WTC11 (cell line): ENCODE results near the gene PIERCE2. TPM values are rescaled to one million over a fixed set of nuclear protein-coding genes. Genes with fewer than 3 reads are reported as not detected.
A peak's percentile ranks its signal among the peaks of the same experiment; 100 is the strongest.

Source experiments
- ATAC-seq: fragments of 200-7000 bp; cut with Tn5 transposase; 2 replicates; pipeline ENCODE4 v1.10.0; 2021; ENCODE audit warnings: mild to moderate bottlenecking, moderate library complexity
- CTCF ChIA-PET: fragments of 300-600 bp; sonication (Branson Sonifier 250); formaldehyde crosslinking; loops from one replicate; lab custom pipeline; 2021; ENCODE audit warnings: antibody characterized with exemption; lab: Charles Lee
- POLR2A ChIA-PET: fragments of 350-600 bp; sonication (Branson Sonifier 250); formaldehyde crosslinking; loops from one replicate; lab custom pipeline; 2021; ENCODE audit warnings: antibody characterized with exemption; lab: Charles Lee
- DNase-seq: peaks from one replicate; pipeline ENCODE4 v3.0.0; 2021; ENCODE audit warnings: low spot score
- H3K27ac Mint-ChIP-seq: 2 replicates; pipeline ENCODE4 v1.8.0; 2021; ENCODE audit warnings: mixed read lengths
- H3K27me3 Mint-ChIP-seq: 2 replicates; pipeline ENCODE4 v1.8.0; 2021; ENCODE audit warnings: low read depth, mild to moderate bottlenecking, moderate library complexity, mixed read lengths
- H3K36me3 Mint-ChIP-seq: 2 replicates; pipeline ENCODE4 v1.8.0; 2021; ENCODE audit warnings: mixed read lengths
- H3K4me1 Mint-ChIP-seq: 2 replicates; pipeline ENCODE4 v1.8.0; 2022; ENCODE audit warnings: mixed read lengths
- H3K4me3 Mint-ChIP-seq: 2 replicates; pipeline ENCODE4 v1.8.0; 2021; ENCODE audit warnings: mild to moderate bottlenecking, moderate library complexity, mixed read lengths
- H3K9me3 Mint-ChIP-seq: 2 replicates; pipeline ENCODE4 v1.8.0; 2021; ENCODE audit warnings: mixed read lengths
- CREB1 ChIP-seq: sonication (generic); formaldehyde crosslinking; IDR thresholded peaks from 2 replicates; pipeline ENCODE4 v1.8.0; 2023; ENCODE audit warnings: mild to moderate bottlenecking, missing genetic modification reagents
- E2F1 ChIP-seq: sonication (generic); formaldehyde crosslinking; IDR thresholded peaks from 2 replicates; pipeline ENCODE4 v1.8.0; 2022; ENCODE audit warnings: mild to moderate bottlenecking, missing genetic modification reagents
- ERG ChIP-seq: fragments of 250-450 bp; sonication (Bioruptor Pico); IDR thresholded peaks from 2 replicates; pipeline ENCODE4 v1.8.0; 2021; ENCODE audit warnings: mild to moderate bottlenecking
- FOXK1 ChIP-seq: sonication (generic); formaldehyde crosslinking; IDR thresholded peaks from 2 replicates; pipeline ENCODE4 v1.8.0; 2022; ENCODE audit warnings: mild to moderate bottlenecking, moderate library complexity, missing genetic modification reagents
- GABPB1 ChIP-seq: sonication (generic); formaldehyde crosslinking; IDR thresholded peaks from 2 replicates; pipeline ENCODE4 v1.8.1; 2023; ENCODE audit warnings: mild to moderate bottlenecking, missing genetic modification reagents
- KAT7 ChIP-seq: sonication (generic); formaldehyde crosslinking; IDR thresholded peaks from 2 replicates; pipeline ENCODE4 v1.8.1; 2023; ENCODE audit warnings: missing genetic modification reagents, mild to moderate bottlenecking, borderline replicate concordance
- MYBL2 ChIP-seq: sonication (generic); formaldehyde crosslinking; IDR thresholded peaks from 2 replicates; pipeline ENCODE4 v1.8.1; 2023; ENCODE audit warnings: mild to moderate bottlenecking, moderate library complexity, missing genetic modification reagents
- NFYB ChIP-seq: sonication (generic); formaldehyde crosslinking; conservative IDR thresholded peaks from 2 replicates; pipeline ENCODE4 v1.8.0; 2022; ENCODE audit warnings: low read depth, missing genetic modification reagents
- PRRX2 ChIP-seq: fragments of 250-450 bp; sonication (Bioruptor Pico); IDR thresholded peaks from 2 replicates; pipeline ENCODE4 v1.8.0; 2021; ENCODE audit warnings: mild to moderate bottlenecking
- RELA ChIP-seq: sonication (generic); formaldehyde crosslinking; IDR thresholded peaks from 2 replicates; pipeline ENCODE4 v1.8.1; 2022; ENCODE audit warnings: missing genetic modification reagents, mild to moderate bottlenecking, borderline replicate concordance
- SOX15 ChIP-seq: fragments of 250-450 bp; sonication (Bioruptor Pico); IDR thresholded peaks from 2 replicates; pipeline ENCODE4 v1.9.0; 2021; ENCODE audit warnings: mild to moderate bottlenecking
- SP1 ChIP-seq: sonication (generic); formaldehyde crosslinking; conservative IDR thresholded peaks from 2 replicates; pipeline ENCODE4 v1.8.1; 2022; ENCODE audit warnings: missing genetic modification reagents
- TEAD1 ChIP-seq: sonication (generic); formaldehyde crosslinking; IDR thresholded peaks from 2 replicates; pipeline ENCODE4 v1.8.0; 2022; ENCODE audit warnings: mild to moderate bottlenecking, missing genetic modification reagents
- ZBTB21 ChIP-seq: sonication (generic); formaldehyde crosslinking; IDR thresholded peaks from 2 replicates; pipeline ENCODE4 v1.8.1; 2023; ENCODE audit warnings: mild to moderate bottlenecking, missing genetic modification reagents, borderline replicate concordance
- ZNF219 ChIP-seq: sonication (generic); formaldehyde crosslinking; IDR thresholded peaks from 2 replicates; pipeline ENCODE4 v1.8.0; 2023; ENCODE audit warnings: missing genetic modification reagents, mild to moderate bottlenecking, borderline replicate concordance
- ZNF281 ChIP-seq: sonication (generic); formaldehyde crosslinking; IDR thresholded peaks from 2 replicates; pipeline ENCODE4 v1.8.0; 2023; ENCODE audit warnings: mild to moderate bottlenecking, missing genetic modification reagents
- ZNF396 ChIP-seq: fragments of 250-450 bp; sonication (Bioruptor Pico); IDR thresholded peaks from 2 replicates; pipeline ENCODE4 v1.8.0; 2021; ENCODE audit warnings: mild to moderate bottlenecking, moderate library complexity, borderline replicate concordance
- ZNF671 ChIP-seq: fragments of 250-450 bp; sonication (Bioruptor Pico); IDR thresholded peaks from 2 replicates; pipeline ENCODE4 v1.8.0; 2021; ENCODE audit warnings: mild to moderate bottlenecking
- total RNA-seq: library from RNA; stranded (reverse); gene quantifications from 3 replicates; pipeline ENCODE4 v1.2.3, GENCODE V29; 2021
- TF ChIP-seq, protein P1 (sequence below): fragments of 250-450 bp; sonication (Bioruptor Pico); IDR thresholded peaks from 2 replicates; pipeline ENCODE4 v2.1.2; 2022; ENCODE audit warnings: mild to moderate bottlenecking, moderate library complexity
- TF ChIP-seq, protein P2 (sequence below): fragments of 250-450 bp; sonication (Bioruptor Pico); IDR thresholded peaks from 2 replicates; pipeline ENCODE4 v1.9.0; 2021; ENCODE audit warnings: mild to moderate bottlenecking, borderline replicate concordance

Gene PIERCE2
- total RNA-seq, 1 experiment from 2014 or later: 1.8 TPM

- DNase-seq: no peak
- Mint-ChIP-seq H3K36me3 (no peaks in the 10 kb centered on the region; the same call in 1 of the 2 replicates), H3K9me3 (no peaks in the 10 kb centered on the region), H3K27me3 (no peaks in the 10 kb centered on the region), H3K4me1 (peaks cover 6% of the 10 kb centered on the region), H3K27ac (no peak overlapping the region), H3K4me3 (no peak overlapping the region)
- no peak for ATAC-seq
- ChIA-PET CTCF (no interaction called here), POLR2A (no interaction called here)
- TF ChIP-seq ZNF671 (CRISPR knock-in tag) (no peak), ZNF219 (no peak), ZNF281 (no peak), CREB1 (CRISPR knock-in tag) (no peak), ZNF396 (CRISPR knock-in tag) (no peak), GABPB1 (CRISPR knock-in tag) (peak; percentile 96)
- TF ChIP-seq, all 79 proteins: peak for 1
Measured at GRCh38 chr15:55403531-55403930, 4.8 kb upstream of the PIERCE2 start.

GRCh38 chr15:55407498-55408011 lies 740 bp upstream of the PIERCE2 start:
- ChIA-PET POLR2A (interaction anchor here (1.1 to 1.3 kb wide), 2 partner anchors 88 to 211 kb away, joined by 5 read pairs; partner anchors contain the start of genes PIGB, PIGBOS1 and RSL24D1), CTCF (interaction anchor here (0.5 to 3.3 kb wide), 21 partner anchors 9 to 379 kb away, joined by 3 to 38 read pairs (median 5); partner anchors contain the start of genes PIGB and PIGBOS1)
- Mint-ChIP-seq H3K4me1 (peaks cover 9% of the 10 kb centered on the region), H3K36me3 (no peaks in the 10 kb centered on the region), H3K4me3 (peak overlapping the region; percentile 95), H3K9me3 (no peaks in the 10 kb centered on the region), H3K27me3 (no peaks in the 10 kb centered on the region), H3K27ac (peak overlapping the region; percentile 54)
- DNase-seq: no peak
- TF ChIP-seq ZNF671 (CRISPR knock-in tag) (no peak), FOXK1 (CRISPR knock-in tag) (no peak), NFYB (CRISPR knock-in tag) (no peak), SOX15 (no peak), E2F1 (CRISPR knock-in tag) (no peak), ERG (CRISPR knock-in tag) (no peak), RELA (CRISPR knock-in tag) (no peak), ZBTB21 (no peak), ZNF281 (no peak), GABPB1 (CRISPR knock-in tag) (no peak), SP1 (CRISPR knock-in tag) (no peak), KAT7 (no peak), TEAD1 (no peak), PRRX2 (CRISPR knock-in tag) (no peak), MYBL2 (CRISPR knock-in tag) (no peak)
- TF ChIP-seq, protein P1, sequence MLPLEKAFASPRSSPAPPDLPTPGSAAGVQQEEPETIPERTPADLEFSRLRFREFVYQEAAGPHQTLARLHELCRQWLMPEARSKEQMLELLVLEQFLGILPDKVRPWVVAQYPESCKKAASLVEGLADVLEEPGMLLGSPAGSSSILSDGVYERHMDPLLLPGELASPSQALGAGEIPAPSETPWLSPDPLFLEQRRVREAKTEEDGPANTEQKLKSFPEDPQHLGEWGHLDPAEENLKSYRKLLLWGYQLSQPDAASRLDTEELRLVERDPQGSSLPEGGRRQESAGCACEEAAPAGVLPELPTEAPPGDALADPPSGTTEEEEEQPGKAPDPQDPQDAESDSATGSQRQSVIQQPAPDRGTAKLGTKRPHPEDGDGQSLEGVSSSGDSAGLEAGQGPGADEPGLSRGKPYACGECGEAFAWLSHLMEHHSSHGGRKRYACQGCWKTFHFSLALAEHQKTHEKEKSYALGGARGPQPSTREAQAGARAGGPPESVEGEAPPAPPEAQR: no peak
- TF ChIP-seq, protein P2, sequence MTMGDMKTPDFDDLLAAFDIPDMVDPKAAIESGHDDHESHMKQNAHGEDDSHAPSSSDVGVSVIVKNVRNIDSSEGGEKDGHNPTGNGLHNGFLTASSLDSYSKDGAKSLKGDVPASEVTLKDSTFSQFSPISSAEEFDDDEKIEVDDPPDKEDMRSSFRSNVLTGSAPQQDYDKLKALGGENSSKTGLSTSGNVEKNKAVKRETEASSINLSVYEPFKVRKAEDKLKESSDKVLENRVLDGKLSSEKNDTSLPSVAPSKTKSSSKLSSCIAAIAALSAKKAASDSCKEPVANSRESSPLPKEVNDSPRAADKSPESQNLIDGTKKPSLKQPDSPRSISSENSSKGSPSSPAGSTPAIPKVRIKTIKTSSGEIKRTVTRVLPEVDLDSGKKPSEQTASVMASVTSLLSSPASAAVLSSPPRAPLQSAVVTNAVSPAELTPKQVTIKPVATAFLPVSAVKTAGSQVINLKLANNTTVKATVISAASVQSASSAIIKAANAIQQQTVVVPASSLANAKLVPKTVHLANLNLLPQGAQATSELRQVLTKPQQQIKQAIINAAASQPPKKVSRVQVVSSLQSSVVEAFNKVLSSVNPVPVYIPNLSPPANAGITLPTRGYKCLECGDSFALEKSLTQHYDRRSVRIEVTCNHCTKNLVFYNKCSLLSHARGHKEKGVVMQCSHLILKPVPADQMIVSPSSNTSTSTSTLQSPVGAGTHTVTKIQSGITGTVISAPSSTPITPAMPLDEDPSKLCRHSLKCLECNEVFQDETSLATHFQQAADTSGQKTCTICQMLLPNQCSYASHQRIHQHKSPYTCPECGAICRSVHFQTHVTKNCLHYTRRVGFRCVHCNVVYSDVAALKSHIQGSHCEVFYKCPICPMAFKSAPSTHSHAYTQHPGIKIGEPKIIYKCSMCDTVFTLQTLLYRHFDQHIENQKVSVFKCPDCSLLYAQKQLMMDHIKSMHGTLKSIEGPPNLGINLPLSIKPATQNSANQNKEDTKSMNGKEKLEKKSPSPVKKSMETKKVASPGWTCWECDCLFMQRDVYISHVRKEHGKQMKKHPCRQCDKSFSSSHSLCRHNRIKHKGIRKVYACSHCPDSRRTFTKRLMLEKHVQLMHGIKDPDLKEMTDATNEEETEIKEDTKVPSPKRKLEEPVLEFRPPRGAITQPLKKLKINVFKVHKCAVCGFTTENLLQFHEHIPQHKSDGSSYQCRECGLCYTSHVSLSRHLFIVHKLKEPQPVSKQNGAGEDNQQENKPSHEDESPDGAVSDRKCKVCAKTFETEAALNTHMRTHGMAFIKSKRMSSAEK: no peak
- no peak for ATAC-seq
